Lung (tissue), 12 donors: Measurements from ENCODE around the gene CABLES1. TPM values are rescaled to one million over a fixed set of nuclear protein-coding genes. Genes with fewer than 3 reads are reported as not detected.
"Not testable (repeated sequence)": the region's sequence is repeated elsewhere in the genome, so short reads cannot be mapped to it uniquely, and the experiment has no call there.

Experiments used
- ATAC-seq: fragments of 200-7000 bp; cut with Tn5 transposase; one replicate; pipeline ENCODE4 v1.9.1; 2020; ENCODE audit warnings: moderate number of reproducible peaks; ENCODE audit not compliant: insufficient read depth, low FRiP score
- DNase-seq, 3 donors: peaks; one replicate each; pipeline ENCODE4 v3.0.0-alpha.2; 2013 to 2017
- H3K27ac ChIP-seq, 2 donors: one replicate each; pipeline ENCODE4 v1.5.1; 2013; ENCODE audit warnings: mild to moderate bottlenecking in 2 of 2, moderate library complexity in 2 of 2, control low read depth in 1 of 2, inconsistent platforms in 1 of 2, low read depth in 1 of 2, low read length in 1 of 2
- H3K27me3 ChIP-seq, 3 donors: one replicate each; pipeline ENCODE4 v1.5.1; 2013; ENCODE audit warnings: low read length in 2 of 3; ENCODE audit not compliant: control insufficient read depth in 3 of 3, insufficient read depth in 3 of 3
- H3K36me3 ChIP-seq, 4 donors: one replicate each; pipeline ENCODE4 v1.5.1; 2013; ENCODE audit warnings: low read length in 4 of 4, mild to moderate bottlenecking in 1 of 4, moderate library complexity in 1 of 4; ENCODE audit not compliant: control insufficient read depth in 4 of 4, insufficient read depth in 4 of 4
- H3K4me1 ChIP-seq, 5 donors: one replicate each; pipeline ENCODE4 v1.5.1; 2013; ENCODE audit warnings: low read length in 5 of 5, mild to moderate bottlenecking in 2 of 5, moderate library complexity in 1 of 5; ENCODE audit not compliant: control insufficient read depth in 5 of 5, insufficient read depth in 5 of 5
- H3K4me3 ChIP-seq: one replicate; pipeline ENCODE4 v1.5.1; 2013; ENCODE audit warnings: mild to moderate bottlenecking, control low read depth, moderate library complexity
- H3K9ac ChIP-seq, 2 donors: one replicate each; pipeline ENCODE4 v1.5.1; 2013; ENCODE audit warnings: low read length in 2 of 2, control low read depth in 1 of 2; ENCODE audit not compliant: insufficient read depth in 1 of 2
- H3K9me3 ChIP-seq, 4 donors: one replicate each; pipeline ENCODE4 v1.5.1; 2013; ENCODE audit warnings: low read length in 3 of 4, mild to moderate bottlenecking in 1 of 4, moderate library complexity in 1 of 4; ENCODE audit not compliant: control insufficient read depth in 4 of 4, insufficient read depth in 3 of 4
- WGBS, 2 donors: extraction: QIAGEN DNeasy Blood & Tissue Kit; methylation state at CpG; one replicate each; pipeline ENCODE4 v1.1.7; 2013; 5-methylcytosine and 5-hydroxymethylcytosine counted together
- polyA plus RNA-seq, 2 donors: library from polyadenylated mRNA; stranded (reverse); fragments of 200-250 nt; gene quantifications; one replicate each; pipeline ENCODE4 v1.2.1, GENCODE V29; 2013
- total RNA-seq, 2 donors: library from RNA; depleted of rRNA in 1 of 2; stranded (reverse); fragments of >200 nt in 1 of 2; gene quantifications; one replicate each; pipeline ENCODE4 v1.2.1, GENCODE V29; 2014 to 2021
- TF ChIP-seq, protein P1 (sequence below): IDR thresholded peaks from 2 replicates; pipeline ENCODE4 v1.5.1; 2012; ENCODE audit warnings: mild to moderate bottlenecking; ENCODE audit errors: control extremely low read depth, extremely low read depth
- donor health status: control.
- donor health status: control.
- donor health status: Bipolar disorder and iron deficiency.
- donor health status: healthy.
- donor health status: DM: yes; HTN: yes; CAD: no.

CABLES1 gene
- total and polyA plus RNA-seq, 4 donors, result 4.2 to 32.6 (median 14.7) TPM

DNA sequence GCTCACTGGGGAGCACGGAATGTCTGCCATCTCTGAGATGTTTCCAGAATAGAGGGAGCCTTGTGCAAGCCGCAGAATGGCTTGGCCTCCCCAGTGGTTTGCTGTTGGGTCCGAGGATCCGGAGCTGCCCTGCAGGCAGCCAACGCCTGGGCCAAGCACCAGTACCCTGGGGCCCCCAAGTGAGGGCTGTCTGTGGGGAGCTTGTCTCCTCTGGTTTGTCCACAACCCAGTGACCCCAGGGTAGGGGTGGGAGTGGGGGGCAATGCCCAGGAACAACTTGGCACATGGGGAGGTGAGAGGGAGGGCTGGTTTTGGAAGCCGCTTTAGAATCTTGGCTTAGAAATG is 147.1 kb downstream of the CABLES1 start:
- Histone ChIP-seq H3K9me3 (peaks cover 0 to 3% (median 0%) of the 10 kb centered on the region in 4 donors), H3K27ac (no peak overlapping the region)
- DNase-seq, result no peak

DNA sequence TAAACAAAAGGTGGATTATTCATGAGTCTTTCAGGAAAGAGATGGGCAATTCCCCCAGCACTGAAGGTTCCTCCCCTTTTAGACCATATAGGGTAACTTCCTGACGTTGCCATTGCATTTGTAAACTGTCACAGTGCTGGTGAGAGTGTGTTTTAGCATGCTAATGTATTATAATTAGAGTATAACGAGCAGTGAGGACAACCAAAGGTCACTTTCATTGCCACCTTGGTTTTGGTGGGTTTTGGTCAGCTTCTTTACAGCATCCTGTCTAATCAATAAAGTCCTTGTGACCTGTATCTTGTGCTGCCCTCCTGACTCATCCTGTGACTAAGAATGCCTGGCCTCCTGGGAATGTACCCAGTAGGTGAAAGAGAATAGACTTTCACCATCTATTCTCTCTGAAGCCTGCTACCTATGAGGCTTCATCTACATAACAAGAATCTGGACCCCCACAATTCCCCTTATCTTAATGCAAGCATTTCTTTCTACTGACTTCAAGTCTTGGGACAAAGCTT is 148.7 kb downstream of the CABLES1 start:
- no peaks in the 10 kb centered on the region for H3K27me3 ChIP-seq
- H3K9me3 ChIP-seq, result no peaks in the 10 kb centered on the region
- H3K9ac ChIP-seq, result no peak overlapping the region
- DNase-seq (no peak), ATAC-seq (no peak)
- H3K4me3 ChIP-seq, result no peak overlapping the region
- WGBS, 2 donors, result 78 to 83% methylated on average over 2 of the region's 2 CpGs
- peaks cover 0 to 15% (median 0%) of the 10 kb centered on the region in 5 donors for H3K4me1 ChIP-seq
- no peak overlapping the region for H3K27ac ChIP-seq
- no peaks in the 10 kb centered on the region for H3K36me3 ChIP-seq
- TF ChIP-seq, protein P1, sequence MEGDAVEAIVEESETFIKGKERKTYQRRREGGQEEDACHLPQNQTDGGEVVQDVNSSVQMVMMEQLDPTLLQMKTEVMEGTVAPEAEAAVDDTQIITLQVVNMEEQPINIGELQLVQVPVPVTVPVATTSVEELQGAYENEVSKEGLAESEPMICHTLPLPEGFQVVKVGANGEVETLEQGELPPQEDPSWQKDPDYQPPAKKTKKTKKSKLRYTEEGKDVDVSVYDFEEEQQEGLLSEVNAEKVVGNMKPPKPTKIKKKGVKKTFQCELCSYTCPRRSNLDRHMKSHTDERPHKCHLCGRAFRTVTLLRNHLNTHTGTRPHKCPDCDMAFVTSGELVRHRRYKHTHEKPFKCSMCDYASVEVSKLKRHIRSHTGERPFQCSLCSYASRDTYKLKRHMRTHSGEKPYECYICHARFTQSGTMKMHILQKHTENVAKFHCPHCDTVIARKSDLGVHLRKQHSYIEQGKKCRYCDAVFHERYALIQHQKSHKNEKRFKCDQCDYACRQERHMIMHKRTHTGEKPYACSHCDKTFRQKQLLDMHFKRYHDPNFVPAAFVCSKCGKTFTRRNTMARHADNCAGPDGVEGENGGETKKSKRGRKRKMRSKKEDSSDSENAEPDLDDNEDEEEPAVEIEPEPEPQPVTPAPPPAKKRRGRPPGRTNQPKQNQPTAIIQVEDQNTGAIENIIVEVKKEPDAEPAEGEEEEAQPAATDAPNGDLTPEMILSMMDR, result no peak

More for the DNA sequence above, 147.1 kb downstream of the CABLES1 start:
- Histone ChIP-seq H3K9ac (no peak overlapping the region), H3K4me3 (no peak overlapping the region), H3K27me3 (no peaks in the 10 kb centered on the region), H3K36me3 (no peaks in the 10 kb centered on the region), H3K4me1 (peaks cover 0 to 15% (median 0%) of the 10 kb centered on the region in 5 donors)
- WGBS, 2 donors, result 94 to 97% methylated on average over 6 of the region's 6 CpGs
- TF ChIP-seq, protein P1, result no peak
- no peak for ATAC-seq

DNA sequence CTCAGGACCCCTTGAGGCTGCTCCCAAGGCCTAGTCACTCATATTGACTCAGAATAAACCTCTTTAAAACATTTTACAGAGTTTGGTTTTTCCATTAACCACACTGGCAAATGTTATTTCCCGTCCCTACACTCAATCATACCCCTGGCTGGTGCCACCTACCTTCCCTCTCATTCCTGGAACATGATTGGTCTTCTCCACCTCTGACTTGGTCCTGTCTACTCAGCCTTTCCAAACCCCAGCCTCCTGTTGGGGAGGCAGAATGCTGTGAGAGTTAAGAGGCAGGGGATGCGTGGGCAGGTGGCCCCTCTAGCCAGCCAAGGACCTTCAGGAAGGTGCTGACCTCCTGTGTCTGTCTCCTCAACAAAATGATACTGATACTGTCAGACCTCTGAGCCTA is 149.3 kb downstream of the CABLES1 start:
- no peaks in the 10 kb centered on the region for H3K36me3 ChIP-seq
- H3K9ac ChIP-seq, result no peak overlapping the region
- DNase-seq (no peak), ATAC-seq (no peak)
- no peaks in the 10 kb centered on the region for H3K9me3 ChIP-seq
- H3K4me1 ChIP-seq, result peaks cover 0 to 15% (median 0%) of the 10 kb centered on the region in 5 donors
- TF ChIP-seq, protein P1, result no peak
- WGBS, 2 donors, result 92 to 98% methylated on average over 2 of the region's 2 CpGs
- H3K27ac ChIP-seq, result no peak overlapping the region
- H3K27me3 ChIP-seq, result no peaks in the 10 kb centered on the region
- H3K4me3 ChIP-seq, result no peak overlapping the region

DNA sequence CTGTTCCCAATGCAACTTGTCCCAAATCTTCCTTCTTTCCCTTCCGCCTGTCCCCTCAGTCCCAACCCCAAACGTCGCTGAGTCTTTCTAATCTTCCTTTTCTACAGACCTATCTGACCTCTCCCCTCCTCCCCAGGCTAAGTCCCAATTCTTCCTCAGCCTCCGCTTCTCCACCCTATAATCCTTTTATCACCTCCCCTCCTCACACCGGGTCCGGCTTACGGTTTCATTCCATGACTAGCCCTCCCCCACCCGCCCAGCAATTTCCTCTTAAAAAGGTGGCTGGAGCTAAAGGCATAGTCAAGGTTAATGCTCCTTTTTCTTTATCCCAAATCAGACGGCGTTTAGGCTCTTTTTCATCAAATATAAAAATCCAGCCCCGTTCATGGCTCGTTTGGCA is 150.3 kb downstream of the CABLES1 start:
- not testable (repeated sequence) for H3K4me3 ChIP-seq, H3K9ac ChIP-seq, DNase-seq, H3K4me1 ChIP-seq, H3K27me3 ChIP-seq, H3K36me3 ChIP-seq, H3K9me3 ChIP-seq, H3K27ac ChIP-seq, ATAC-seq
- 94% methylated on average over 12 of the region's 12 CpGs for WGBS, 2 donors
